Choroid plexus epithelial cell (primary cell): ENCODE measurements around the gene ZSWIM6.

Source experiments
- DNase-seq: peaks from one replicate; pipeline ENCODE4 v3.0.0-alpha.2; 2010; ENCODE audit warnings: low read depth
- H3K4me3 ChIP-seq: 2 replicates; pipeline ENCODE4 v1.5.1; 2011; ENCODE audit warnings: low read depth, mild to moderate bottlenecking, control low read depth, low read length, moderate library complexity
- TF ChIP-seq, protein P1 (sequence below): conservative IDR thresholded peaks from 2 replicates; pipeline ENCODE4 v1.5.1; 2011; ENCODE audit warnings: low read depth, mild to moderate bottlenecking, control low read depth, inconsistent platforms, low read length, moderate library complexity

ZSWIM6 gene

DNA sequence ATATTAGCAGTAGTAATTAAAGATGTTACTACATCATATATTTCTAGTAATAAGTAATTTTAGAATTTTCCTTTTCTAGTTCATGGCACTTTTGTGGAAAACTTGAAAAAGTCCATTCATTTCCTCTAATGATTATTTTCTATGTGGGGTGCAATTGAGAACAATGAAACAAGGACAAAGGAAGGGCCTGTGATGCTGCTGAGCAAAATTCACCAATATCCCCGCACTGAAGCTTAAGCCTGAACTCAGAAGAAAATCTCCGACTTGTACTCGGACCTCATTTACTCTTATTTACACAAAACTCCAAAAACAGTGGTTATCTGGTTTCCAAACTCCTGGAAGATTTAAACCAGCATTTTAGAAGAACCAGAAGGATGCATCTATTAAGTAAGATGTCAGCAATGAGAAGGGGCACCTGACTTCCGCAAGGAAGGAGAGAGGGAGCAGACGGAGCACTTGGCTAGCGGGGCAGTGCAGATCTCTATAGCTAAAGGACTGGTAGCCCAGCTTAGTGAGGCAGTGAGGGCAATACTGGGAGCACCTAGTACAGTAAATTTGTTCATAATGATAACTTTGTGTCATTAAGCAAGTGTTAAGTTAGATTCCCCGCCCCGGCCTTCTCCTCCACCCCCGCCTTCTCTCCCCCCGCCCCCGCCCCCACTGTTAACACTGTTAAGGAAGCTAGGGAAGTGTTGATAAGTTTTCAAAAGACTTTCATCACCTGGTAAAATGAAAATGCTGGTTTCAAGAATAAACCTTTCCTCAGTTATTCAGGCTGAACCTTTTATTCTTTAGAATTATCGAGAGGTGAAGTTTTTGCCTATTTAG is 123.3 kb downstream of the ZSWIM6 start:
- TF ChIP-seq, protein P1, sequence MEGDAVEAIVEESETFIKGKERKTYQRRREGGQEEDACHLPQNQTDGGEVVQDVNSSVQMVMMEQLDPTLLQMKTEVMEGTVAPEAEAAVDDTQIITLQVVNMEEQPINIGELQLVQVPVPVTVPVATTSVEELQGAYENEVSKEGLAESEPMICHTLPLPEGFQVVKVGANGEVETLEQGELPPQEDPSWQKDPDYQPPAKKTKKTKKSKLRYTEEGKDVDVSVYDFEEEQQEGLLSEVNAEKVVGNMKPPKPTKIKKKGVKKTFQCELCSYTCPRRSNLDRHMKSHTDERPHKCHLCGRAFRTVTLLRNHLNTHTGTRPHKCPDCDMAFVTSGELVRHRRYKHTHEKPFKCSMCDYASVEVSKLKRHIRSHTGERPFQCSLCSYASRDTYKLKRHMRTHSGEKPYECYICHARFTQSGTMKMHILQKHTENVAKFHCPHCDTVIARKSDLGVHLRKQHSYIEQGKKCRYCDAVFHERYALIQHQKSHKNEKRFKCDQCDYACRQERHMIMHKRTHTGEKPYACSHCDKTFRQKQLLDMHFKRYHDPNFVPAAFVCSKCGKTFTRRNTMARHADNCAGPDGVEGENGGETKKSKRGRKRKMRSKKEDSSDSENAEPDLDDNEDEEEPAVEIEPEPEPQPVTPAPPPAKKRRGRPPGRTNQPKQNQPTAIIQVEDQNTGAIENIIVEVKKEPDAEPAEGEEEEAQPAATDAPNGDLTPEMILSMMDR = no peak
- no peak for DNase-seq
- no peak overlapping the region for H3K4me3 ChIP-seq

DNA sequence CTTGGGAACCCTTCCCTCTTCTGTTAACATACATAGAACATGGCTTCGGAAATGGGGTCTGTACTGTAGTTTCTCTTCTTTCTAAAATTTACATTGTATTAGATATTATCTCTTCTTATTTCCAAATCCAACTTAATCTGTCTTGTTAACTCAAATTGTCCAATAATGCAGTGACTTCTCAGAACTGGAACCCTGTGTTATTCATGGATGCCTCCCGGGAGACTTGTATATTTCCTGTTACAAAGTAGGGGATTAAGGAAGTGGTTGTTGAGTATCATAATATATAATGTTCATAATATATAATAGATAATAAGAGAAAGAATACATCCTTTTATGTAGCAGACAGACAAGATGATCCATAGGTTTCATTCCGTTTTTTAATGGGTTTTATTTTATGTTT is 128.4 kb downstream of the ZSWIM6 start:
- TF ChIP-seq, protein P1 = no peak
- no peak overlapping the region for H3K4me3 ChIP-seq
- DNase-seq = no peak

DNA sequence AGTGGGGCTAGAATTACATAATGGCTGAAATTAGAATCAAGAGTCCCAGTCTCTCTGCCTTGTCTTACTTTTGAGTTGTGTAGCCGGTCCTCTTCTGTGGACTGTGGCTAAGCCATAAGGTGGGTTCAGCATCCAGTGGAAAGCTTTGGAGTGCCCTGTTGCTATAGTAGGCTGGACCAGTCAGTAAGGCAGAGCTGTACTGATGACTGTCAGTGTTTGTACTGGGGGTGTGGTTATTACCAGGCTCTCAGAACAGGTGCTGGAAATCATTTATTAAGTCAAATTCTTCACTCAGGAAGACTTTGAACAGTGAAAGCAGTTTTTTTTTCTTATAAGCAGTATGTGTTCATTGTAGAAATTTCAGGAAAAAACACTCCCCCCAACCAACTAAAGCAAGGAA is 129.4 kb downstream of the ZSWIM6 start:
- TF ChIP-seq, protein P1 = no peak
- no peak for DNase-seq
- no peak overlapping the region for H3K4me3 ChIP-seq

DNA sequence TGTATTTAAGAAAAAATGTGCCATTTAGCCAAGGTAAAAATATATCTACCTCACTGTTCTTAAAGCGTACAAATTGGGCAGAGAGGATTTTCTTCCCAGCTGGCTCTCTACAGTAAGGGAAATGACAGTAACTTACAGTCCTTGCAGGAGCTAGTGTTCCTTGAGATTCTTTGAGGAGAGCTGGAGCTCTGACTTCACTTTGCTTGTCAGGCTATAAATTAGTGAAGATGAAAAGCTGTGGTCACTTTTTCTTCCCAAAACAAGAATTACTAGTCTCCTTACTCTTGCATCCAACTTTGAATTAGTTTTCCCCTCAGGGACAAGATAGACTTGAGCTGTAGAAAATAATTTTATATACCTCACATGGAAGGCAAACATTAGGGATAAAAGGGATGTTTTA is 129.9 kb downstream of the ZSWIM6 start:
- TF ChIP-seq, protein P1 = no peak
- no peak overlapping the region for H3K4me3 ChIP-seq
- DNase-seq = no peak

DNA sequence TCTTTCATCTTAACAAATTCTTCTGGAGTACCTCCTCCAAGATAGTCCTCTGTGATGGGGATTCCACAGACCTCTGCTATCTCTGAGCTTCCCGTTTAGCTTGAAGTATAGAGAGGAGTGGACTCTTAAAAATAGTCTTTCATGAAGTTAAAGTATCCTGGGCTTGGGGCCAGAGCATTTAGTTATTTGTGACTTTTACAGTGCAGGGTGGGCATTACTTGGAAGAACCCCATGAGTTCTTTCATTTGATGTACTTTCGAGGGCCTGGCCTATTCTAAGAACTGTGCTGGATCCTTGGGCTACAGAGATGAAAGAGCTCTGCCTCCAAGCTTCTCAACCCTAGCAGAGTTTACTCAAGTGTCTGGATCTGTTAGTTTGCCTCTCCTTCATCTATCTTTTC is 131.5 kb downstream of the ZSWIM6 start:
- DNase-seq = no peak
- H3K4me3 ChIP-seq = no peak overlapping the region
- TF ChIP-seq, protein P1 = no peak

DNA sequence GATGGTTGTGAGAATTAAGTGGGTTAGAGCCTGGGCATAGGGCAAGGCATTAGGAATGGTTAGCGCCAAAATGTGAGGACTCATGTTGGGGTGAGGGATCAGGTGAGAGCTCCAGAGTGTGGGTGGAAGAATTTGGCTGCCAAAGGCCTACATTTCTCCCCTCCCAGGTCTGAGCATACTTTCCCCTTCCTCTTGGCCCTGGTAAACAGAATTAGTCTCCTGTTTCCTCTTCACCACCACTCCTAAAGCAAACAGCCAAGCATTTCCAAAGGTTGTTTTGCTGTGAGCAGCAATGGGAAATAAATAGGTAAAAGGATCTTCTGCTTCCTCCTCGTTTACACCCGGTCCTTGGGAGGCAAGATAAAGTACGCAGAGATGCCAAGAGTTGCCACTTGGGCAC is 132.5 kb downstream of the ZSWIM6 start:
- TF ChIP-seq, protein P1 = no peak
- no peak overlapping the region for H3K4me3 ChIP-seq
- no peak for DNase-seq

DNA sequence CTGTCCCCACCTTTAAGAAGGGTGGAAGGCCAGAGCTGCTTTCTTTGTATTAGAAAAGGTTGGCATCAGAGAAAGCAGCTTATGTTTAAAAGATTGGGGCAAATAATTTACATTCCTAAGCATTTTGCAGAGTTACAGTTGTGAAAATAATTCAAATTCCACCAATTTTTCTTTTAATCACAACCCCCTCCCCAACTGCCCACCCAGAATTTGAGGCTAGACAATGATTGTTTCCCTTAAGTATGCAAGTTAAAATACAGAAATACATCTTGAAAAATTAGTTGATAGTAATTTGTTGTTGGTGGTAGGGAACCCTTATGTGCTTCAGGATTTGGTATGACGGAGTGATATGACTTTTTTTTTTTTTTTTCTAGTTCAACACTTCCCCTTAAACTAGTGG is 133.0 kb downstream of the ZSWIM6 start:
- TF ChIP-seq, protein P1 = no peak
- DNase-seq = no peak
- no peak overlapping the region for H3K4me3 ChIP-seq
